NOMO-1 treated with dmso at 0.1 percent for 144 hours (cell line): Measurements from ENCODE around the gene ACAT2.
A peak's percentile ranks its signal among the peaks of the same experiment; 100 is the strongest.
"Not testable (repeated sequence)": the region's sequence is repeated elsewhere in the genome, so short reads cannot be mapped to it uniquely, and the experiment has no call there.

Experiments
- DNase-seq: peaks from one replicate; lab custom pipeline; 2025; ENCODE audit not compliant: unreplicated experiment; lab: John Stamatoyannopoulos, UW

ACAT2 gene

DNA sequence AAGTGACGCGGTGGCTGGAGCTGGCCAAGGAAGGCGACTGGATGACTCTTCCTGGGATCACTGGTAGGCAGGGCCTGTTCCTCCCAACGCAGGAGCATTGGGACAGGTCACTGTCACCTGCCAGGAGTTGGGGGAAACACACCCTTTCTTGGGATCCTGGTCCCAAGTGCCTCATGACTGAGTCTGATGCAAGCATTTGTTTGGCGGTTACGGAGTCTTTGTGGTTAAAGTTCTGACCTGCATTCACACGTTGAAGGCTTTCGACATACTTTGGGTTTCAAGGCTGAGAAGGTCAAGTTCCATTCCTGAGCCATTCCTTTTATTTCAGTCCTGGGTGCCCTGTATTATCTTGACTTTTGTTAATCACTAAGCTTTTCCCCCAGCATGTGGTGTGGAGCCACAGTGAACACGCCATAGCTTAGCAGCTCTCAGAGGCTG lies 44.2 kb downstream of the ACAT2 start:
- peak; percentile 59 for DNase-seq

DNA sequence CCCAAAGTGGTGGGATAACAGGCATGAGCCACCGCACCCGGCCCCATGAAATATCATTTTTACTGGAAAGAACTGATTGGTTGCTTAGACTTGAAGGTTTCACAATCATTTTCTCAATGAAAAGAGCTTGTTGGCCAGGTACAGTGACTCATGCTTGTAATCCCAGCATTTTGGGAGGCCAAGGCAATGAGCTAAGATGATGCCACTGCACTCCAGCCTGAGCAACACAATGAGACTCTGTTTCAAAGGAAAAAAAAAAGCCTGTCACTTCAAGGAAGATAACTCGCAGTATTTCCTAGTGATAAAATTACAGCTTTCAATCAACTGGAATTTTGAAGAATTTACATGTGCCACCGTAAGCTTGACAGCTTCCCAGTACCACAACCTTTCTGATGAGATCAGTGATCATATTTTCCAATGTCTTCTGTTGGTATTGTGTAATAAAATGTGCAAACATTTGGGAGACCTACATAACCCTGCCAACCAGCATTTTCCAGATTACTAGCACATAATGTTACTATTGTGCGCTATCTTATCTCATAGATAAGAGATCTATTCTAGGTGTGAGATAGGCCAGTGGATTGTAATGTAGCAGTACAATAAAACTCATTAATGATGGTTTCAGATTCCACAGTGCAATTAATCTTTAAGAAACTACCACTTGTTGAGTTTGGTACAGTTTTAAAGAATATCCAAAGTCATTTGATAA lies 45.5 kb downstream of the ACAT2 start:
- no peak for DNase-seq

DNA sequence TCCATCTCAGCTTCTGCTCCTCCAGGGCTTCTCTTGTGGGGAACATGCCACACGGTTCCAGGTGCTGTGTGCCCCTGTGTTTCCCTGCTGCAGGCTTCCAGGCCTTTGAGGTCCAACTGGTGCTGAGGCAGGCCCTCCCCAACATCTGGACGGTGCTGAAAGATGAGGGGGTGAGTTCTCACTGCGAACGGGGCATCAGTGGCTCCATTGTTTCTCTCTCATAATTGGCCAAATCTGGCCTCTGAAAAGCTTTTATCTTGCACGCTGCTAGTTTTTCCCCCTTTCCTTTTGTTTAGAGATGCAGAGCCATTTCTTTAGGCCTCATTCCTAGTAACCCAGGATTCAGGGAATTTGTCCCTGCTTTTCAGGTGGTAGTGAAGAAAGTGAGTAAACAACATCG lies 46.8 kb downstream of the ACAT2 start:
- no peak for DNase-seq

DNA sequence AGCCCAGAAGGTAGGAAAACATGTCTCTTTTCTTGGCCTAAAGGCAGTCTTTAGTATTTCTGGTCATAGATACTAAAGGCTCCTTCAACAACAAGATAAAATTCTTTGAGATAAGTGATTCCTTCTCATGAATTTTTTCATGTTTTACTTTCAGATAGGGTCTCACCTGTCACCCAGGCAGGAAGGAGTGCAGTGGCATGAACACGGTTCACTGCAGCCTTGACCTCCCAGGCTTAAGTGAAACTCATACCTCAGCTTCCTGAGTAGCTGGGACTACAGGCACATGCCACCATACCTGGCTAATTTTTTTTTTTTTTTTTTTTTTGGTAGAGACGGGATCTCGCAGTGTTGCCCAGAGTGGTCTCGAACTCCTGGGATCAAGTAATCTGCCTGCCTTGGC lies 47.3 kb downstream of the ACAT2 start:
- DNase-seq: no peak

DNA sequence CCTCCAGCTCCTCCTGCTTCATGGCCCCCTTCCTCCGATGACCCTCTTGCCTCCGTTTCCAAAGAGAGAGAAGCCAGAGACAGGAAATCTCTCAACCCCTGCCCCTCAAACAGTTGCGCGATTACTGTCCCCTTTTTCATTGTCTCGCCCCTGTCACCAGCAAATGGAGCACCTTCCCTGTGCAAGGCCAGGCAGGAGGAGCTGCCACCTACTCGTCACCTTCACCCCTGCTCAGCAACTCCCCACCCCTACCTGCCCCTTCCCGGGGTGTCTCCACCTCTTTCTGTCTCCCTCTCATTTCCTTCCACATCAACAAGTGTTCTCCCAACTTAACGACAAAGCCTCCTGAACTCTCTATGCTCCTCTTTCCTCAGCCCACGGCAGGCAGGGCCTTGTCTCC lies 51.9 kb downstream of the ACAT2 start:
- DNase-seq: no peak

DNA sequence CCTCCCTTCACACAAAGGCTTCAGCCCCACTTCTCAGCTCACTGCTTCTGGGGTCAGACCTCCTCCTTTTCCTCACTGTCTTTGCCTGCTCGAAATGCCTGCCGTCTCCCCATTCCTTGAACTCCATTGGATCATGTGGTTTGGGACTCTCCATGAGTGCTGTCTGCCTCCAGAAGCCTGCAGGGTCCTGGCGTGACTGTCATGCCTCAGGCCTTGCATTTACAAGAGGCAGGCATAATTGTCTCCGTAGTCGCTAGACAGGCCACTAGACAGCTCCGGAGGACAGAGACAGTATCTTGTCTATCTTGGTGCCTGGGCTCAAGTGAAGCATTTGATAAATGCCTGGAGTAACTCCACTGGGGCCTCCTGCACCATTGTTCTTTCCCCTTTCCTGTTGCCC lies 53.6 kb downstream of the ACAT2 start:
- no peak for DNase-seq

DNA sequence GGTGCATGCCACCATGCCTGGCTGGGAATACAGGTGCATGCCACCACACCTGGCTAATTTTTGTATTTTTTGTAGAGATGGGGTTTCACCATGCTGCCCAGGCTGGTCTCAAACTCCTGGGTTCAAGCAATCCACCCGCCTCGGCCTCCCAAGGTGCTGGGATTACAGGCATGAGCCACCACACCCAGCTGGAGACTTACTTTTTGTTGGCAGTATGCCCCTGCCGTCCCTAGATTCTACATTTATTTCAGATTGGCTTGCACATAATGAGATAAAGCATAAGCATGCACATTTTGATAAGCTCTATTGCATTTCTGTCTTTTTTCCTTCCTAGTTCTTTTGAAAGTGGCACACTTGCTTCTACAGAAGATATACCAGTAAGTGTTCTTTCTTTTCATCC lies 54.9 kb downstream of the ACAT2 start:
- not testable (repeated sequence) for DNase-seq

DNA sequence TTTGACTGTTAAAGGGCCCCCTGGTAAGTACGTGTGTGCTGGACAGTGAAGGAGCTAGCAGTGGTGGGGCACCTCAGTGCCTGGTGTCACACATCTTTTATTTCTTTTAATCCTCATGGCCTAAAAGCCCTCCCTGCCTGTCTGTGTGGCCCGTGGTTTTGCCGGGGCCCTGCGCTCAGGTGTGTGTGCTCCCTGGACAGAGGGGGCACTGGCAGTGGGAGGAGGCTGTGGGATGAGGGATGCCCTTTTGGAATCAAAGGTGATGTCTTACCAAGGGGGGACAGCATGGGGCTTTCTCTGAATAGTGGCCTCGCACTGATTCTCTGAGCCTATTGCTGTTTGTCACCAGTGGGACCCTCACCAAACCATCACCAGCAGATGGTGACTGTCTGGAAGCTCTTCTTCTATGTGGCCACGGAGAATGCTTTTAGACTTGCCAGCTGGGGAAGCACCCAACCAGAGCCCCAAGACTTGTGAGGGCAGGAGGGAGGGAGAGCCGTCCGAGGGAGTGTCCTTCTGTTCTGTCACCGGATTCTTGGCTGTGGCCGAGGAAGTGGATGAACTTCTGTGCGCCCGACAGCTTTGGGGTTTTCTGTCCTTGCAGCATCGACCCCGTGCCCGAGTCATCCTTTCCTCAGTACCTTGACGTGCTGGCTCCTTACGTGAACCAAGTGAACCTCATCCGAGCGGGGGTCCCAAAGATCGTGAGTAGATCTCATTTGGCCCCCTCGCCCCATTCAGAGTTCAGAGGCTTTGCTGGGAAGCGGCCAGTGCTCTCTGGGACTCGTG lies 56.3 kb downstream of the ACAT2 start:
- DNase-seq: no peak

DNA sequence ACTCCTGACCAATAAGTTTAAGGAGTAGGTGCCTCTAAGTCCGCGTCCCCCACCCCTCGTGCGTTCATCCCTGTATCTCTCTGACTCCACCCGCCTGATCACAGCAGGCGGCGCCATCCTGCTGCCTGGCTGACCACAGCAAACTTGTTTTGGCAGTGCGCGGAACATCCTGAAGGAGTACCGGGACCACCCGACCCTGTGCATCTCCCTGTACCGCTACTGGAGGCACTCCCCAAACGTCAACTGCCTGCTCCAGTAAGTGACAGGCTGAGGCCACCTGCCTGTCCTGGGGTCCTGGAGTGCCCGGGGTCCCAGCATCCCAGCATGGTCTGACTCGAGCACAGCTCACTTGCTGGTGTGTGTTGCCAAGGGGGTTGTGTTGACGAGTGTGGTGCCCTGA lies 57.3 kb downstream of the ACAT2 start:
- no peak for DNase-seq

DNA sequence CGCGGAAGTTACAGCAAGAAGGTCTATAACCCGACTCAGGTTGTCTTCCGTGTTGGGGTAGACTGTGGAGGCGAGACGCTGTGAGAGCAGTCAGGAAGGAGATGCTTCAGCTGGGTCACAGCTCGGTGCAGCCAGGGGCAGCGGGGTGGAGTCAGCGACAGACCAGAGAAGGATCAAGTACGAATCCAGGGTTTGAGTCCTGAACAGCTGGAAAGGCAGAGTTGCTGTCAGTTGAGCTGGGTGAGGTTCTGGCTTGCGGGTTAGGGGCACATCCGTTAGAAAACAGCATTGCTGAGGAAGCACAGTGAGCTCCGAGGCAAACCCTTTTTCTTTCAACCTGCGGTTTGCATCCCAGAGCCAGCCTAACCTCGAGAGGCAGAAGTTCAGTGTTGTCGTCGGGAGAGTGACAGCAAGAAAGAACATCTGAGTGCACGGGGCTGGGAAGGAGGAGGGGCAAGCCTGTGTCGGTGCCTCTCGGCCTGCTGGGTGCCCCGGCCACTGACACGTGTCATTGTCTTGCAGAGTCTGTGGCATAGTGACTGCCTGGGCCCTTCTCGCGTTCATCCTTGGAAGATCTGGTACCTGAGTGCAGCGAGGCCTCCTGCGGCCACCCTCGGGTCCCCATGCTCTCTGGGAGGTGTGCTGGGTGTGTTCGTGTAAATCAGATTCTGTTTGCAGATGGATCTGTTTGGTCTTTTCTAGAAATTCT lies 58.2 kb downstream of the ACAT2 start:
- DNase-seq: peak; percentile 86

DNA sequence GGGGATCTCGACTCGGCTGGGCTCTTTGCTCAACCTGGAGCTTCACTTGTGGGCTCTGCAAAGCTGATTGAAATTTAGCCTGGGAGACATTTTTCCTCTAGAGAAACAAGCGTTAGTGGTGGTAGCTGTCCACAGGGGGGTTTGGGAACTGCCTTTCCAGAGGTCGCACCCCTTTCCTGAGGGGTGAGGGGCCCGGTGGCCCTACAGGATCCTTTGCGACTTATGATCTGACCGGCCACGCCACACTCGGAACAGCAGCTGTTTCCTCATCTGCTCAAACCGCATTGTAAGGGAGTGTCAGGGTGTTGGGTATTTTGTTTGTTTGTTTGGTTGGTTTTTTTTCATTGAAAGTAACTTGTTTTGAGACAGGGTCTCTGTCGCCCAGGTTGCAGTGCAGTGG lies 59.3 kb downstream of the ACAT2 start:
- DNase-seq: no peak

DNA sequence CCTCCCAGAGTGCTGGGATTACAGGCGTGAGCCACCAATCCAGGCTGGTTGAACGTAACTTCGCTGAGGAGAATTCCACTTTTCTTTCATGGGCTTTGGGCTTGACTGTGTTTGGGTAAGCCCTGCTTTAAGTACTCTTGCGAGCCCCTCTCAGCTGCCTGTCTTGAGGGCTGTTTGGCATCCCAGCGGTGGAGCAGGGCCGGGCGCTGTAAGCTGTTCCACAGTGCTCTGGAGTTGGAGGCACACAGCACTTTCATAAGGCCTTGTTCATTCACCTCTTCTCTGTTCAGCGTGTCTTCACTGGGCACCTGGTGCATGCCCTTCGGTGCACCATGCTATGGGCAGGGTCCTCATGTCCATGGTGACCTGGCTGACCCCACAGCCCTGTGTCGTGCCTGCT lies 59.9 kb downstream of the ACAT2 start:
- no peak for DNase-seq

DNA sequence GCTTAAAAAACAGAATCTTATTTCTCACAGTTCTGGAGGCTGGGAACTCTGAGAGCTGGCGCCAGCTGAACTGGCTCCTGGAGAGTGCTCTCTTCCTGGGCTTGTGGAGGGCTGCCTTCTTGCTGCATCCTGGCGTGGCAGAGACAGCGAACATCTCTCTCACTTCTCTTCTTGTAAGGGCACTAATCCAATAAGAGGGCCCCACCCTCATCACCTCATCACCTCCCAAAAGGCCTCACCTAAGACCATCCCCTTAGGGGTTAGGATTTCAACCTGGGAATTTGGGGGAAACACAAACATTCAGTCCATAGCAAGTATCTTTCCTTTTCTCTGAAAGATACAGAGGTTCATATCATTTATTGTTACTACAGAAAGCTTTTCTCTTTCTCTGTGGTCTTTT lies 62.1 kb downstream of the ACAT2 start:
- no peak for DNase-seq

DNA sequence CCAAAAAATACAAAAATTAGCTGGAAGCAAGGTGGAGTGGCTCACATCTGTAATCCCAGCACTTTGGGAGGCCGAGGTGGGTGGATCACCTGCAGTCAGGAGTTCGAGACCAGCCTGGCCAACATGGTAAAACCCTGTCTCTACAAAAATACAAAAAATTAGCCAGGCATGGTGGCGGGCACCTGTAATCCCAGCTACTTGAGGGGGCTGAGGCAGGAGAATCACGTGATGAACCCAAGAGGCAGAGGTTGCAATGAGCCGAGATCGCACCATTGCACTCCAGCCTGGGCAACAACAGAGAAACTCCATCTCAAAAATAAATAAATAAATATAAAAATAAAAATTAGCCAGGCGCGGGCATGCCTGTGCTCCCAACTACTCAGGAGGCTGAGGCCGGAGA lies 62.8 kb downstream of the ACAT2 start:
- DNase-seq: not testable (repeated sequence)

DNA sequence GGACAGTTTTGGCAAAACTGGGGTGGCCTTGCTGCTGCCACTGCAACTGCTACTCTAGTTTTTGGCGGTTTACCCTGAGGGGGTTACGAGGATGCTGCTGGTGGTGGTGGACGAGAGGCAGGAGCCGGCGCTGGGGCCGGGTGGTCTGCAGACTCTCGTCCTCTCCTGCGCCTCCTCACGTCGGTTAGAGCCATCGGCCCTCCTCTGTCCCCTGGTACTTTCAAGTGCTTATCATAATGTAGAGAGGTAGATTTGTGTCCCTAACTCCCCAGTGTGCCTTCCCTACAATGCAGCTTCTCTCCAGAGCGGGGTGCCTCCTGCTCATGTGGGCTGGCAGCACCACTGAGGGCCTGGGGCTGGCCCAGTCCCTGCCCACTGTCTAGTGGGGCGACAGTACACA lies 64.2 kb downstream of the ACAT2 start:
- DNase-seq: no peak

DNA sequence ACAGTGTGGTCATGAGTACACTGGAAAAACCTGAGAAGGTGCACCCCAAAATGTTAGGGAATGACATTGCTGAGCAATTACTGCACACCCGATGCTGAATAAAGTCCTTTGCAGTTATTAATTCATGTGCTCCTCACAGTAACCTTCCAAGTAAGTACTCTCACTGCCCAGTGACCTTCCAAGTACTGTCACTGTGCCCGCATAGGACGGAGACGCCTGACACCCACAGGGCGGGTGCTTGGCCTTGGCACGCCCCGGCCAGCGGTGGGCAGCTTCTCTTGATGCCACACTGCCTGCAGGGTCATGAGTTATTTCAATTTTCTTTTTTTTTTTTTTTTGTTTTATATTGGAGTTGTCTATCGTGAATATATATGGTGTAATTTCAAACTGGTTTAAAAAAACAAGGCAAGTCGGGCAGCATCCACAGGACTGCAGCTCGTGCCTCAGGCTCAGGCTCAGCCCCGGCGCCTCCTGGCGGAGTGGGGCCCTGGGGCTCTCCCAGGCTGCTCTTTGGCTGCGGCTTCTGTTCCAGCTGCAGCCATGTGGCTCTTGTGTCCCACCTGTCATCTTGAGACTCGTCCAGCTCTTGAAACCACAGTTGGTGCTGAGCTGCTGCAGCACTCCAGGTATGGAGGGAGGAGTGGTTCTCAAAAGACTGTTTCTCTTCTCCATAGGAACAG lies 65.3 kb downstream of the ACAT2 start:
- DNase-seq: no peak

DNA sequence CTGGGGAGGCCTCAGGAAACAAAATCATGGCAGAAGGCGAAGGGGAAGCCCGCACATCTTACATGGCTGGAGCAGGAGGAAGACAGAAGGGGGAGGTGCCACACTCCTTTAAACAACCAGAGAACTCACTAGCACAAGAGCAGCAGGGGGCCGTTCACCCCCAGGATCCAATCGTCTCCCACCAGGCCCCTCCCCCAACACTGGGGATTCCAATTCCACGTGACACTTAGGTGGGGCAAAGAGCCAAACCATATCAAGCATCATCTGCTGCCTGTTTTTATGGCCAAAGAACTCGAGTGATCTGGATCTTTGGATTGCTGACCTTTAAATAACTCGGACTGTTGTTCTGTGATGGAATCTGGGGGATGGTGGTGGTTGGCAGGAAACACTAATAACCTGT lies 66.2 kb downstream of the ACAT2 start:
- DNase-seq: no peak
